HG03460 (cell line): ENCODE measurements around the gene WFIKKN2.
"Not testable (repeated sequence)": the region's sequence is repeated elsewhere in the genome, so short reads cannot be mapped to it uniquely, and the experiment has no call there.

Experiments used
- ATAC-seq: cut with Tn5 transposase; IDR thresholded peaks from one replicate; pipeline ENCODE4 v1.9.1; 2021; ENCODE audit not compliant: unreplicated experiment

The WFIKKN2 gene

GRCh38 chr17:50871364-50871763 is 36.0 kb downstream of the WFIKKN2 start:
- no peak for ATAC-seq

- no peak for ATAC-seq
Measured at GRCh38 chr17:50871898-50872297, 36.5 kb downstream of the WFIKKN2 start.

- ATAC-seq = no peak
Measured at GRCh38 chr17:50872710-50873424, 37.5 kb downstream of the WFIKKN2 start.

GRCh38 chr17:50875074-50875473 is 39.7 kb downstream of the WFIKKN2 start:
- ATAC-seq = no peak

GRCh38 chr17:50877042-50877441 is 41.7 kb downstream of the WFIKKN2 start:
- ATAC-seq = not testable (repeated sequence)

GRCh38 chr17:50877838-50878237 is 42.5 kb downstream of the WFIKKN2 start:
- ATAC-seq = no peak

- ATAC-seq = no peak
Measured at GRCh38 chr17:50879086-50879485, 43.7 kb downstream of the WFIKKN2 start.

- ATAC-seq = no peak
Measured at GRCh38 chr17:50881182-50881581, 45.8 kb downstream of the WFIKKN2 start.

GRCh38 chr17:50882851-50883250 is 47.5 kb downstream of the WFIKKN2 start:
- no peak for ATAC-seq

GRCh38 chr17:50883850-50884438 is 48.6 kb downstream of the WFIKKN2 start:
- ATAC-seq = no peak

- ATAC-seq = no peak
Measured at GRCh38 chr17:50884439-50885311, 49.3 kb downstream of the WFIKKN2 start.

- ATAC-seq = no peak
Measured at GRCh38 chr17:50887705-50888245, 52.4 kb downstream of the WFIKKN2 start.

- no peak for ATAC-seq
Measured at GRCh38 chr17:50889528-50890118, 54.2 kb downstream of the WFIKKN2 start.

- no peak for ATAC-seq
Measured at GRCh38 chr17:50890675-50891516, 55.5 kb downstream of the WFIKKN2 start.

- ATAC-seq = no peak
Measured at GRCh38 chr17:50891577-50891989, 56.2 kb downstream of the WFIKKN2 start.
